HG03159 (cell line): ENCODE data around the gene CLK2.
A peak's percentile ranks its signal among the peaks of the same experiment; 100 is the strongest.
"Not testable (repeated sequence)": the region's sequence is repeated elsewhere in the genome, so short reads cannot be mapped to it uniquely, and the experiment has no call there.

Experiments
- ATAC-seq: cut with Tn5 transposase; IDR thresholded peaks from one replicate; pipeline ENCODE4 v1.9.1; 2021; ENCODE audit warnings: mild to moderate bottlenecking, moderate library complexity; ENCODE audit not compliant: unreplicated experiment

CLK2 gene

DNA sequence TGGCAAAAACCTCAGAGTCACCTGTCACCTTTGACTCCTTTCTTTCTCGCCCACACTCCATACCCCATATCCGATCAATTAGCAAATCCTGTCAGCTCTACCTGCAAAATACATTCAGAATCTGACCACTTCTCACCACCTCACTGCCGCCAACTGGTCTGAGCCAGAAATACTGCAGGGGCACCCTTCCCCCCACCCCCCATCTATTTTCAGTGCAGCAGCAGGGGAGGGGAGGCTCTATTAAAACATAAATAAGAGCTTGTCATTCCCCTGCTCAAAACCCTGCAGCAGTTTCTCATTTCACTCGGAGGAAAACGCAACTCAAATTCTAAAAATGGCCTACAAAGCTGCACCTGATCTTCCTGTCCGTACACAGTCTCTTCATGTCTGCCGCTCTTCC is 24.1 kb upstream of the CLK2 start:
- ATAC-seq: no peak

DNA sequence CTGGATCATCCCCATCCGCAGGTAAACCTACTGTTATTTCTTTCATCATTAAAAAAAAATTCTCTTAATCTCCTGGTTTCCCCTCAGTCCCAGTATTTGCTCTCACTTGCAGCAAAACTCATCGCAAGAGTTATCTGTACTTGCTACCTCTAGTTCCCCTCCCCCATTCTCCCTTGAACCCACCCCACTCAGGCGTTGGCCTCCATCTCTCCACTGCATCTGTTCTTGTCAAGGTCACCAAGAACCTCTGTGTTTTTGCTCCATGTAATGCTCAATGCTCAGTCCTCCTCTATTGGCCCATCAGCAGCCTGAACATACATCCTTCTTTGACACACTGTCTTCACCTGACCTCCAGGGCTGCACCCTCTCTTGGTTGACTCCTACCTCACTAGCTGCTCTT is 23.4 kb upstream of the CLK2 start:
- no peak for ATAC-seq

DNA sequence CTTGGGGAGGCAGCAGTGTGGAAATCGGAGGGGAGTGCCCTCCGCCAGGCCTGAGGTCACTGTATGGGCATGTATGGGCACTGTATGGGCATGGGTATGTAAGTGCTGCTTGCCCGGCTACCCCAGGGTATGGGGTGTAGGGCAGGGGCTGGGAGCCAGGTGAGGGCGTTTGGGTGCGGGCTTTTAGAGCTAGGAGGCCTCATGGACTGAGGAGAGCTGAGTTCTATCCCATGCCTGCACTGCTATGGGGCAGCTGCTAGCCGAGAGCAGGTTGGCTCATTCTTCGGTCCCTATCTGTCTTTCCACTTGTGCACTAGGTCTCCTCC is 22.6 kb upstream of the CLK2 start:
- no peak for ATAC-seq

DNA sequence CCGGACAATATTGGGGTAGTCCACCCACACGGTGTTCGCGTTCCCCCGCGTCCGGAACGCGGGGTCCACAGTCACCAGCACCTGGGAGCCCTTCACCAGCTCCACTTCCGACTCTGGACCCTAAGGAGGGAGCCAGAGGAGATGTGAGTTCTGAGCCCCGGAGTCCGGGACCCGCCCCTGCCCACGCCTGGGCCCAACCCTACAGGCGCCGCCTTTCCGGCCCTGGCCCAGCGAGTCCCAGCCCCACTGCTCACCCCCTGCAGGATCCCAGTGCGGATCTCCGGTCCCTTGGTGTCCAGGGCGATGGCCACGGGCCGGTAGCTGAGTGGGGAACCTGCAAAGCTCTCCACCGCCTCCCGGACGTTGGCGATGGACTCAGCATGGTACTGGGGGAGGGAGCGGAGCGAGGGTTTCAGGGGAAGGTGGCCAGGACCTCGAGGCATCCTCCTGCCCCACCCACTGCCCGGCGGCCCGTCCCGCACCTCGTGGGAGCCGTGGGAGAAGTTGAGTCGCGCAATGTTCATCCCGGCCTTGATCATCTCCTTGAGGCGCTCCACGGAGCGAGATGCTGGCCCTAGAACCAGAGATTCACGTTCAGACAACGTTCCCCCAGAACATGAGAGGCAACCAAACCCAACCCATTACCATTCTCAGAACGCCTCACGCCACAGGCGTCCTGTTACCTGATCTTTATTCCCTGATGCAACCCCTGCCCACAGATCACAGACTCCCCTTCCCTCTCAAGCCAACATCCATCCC is 22.1 kb upstream of the CLK2 start:
- no peak for ATAC-seq

DNA sequence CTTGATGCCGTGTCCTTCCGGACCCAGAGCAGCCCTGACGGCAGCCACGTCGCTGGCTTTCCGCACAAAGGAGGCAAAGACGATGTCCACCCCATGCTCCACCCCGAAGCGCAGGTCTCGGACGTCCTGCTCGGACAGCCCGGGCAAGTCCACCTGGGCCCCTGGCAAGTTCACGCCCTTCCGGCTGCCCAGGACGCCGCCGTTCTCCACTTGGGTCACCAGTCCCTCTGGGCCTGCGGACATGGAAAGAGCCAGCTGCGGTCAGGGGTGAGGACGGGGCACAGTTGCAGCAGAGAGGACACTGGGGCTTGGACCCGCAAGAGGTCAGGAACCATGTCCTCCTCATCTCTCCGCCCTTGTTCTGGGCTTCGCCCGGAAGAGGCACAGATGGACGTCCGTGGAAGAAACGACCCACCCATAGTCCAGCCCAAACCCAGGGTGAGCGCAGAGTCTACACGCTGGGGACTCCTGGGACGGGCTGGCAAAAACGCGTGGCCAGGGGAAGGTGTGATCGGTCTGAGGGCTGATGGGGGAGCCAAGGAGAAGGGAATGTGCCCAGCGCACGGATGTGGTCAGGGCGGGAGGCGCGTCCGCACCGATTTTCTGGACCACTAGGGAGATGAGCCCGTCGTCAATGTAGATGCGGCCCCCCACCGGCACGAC is 21.3 kb upstream of the CLK2 start:
- no peak for ATAC-seq

DNA sequence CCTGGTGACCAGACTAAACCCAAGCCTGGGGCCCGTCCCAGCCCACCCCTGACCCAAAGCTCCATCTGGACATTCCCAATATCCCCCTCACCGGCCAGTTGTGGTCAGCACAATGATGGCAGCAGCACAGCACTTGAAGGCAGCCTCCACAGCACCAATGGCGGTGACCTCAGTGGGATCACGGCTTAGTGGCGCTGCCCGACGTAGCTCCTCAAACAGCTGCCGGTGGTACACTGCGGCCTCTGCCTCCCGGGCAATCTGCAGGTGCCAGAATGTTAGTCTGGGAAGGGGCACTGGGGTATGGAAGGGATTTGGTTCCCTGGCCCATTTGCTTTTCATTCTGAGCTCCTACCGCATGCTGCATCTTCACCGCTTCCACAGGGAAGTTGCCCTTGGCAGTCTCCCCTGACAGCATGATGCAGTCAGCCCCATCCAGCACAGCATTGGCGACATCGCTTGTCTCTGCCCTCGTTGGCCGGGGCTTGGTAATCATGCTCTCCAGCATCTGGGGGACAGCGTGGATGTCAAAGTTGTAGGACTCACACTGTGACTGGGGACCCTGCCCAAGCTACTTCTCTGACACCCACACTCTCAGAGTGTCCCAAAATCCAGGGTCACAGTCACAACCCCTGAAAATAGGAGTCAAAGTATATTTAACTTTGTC is 19.9 kb upstream of the CLK2 start:
- ATAC-seq: no peak

DNA sequence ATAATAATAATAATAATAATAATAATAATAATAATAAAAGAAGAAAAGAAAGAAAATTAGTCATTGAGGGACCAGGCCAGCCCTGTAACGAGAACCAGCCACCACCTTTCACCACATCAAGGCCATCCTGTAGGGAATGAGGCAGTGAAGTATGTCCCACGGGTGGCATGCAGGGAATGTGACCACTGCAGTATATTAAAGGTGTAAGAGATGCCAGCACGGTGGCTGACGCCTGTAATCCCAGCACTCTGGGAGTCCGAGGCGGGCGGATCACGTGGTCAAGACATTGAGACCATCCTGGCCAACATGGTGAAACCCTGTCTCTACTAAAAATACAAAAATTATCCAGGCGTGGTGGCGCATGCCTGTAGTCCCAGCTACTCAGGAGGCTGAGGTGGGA is 17.7 kb upstream of the CLK2 start:
- ATAC-seq: not testable (repeated sequence)

DNA sequence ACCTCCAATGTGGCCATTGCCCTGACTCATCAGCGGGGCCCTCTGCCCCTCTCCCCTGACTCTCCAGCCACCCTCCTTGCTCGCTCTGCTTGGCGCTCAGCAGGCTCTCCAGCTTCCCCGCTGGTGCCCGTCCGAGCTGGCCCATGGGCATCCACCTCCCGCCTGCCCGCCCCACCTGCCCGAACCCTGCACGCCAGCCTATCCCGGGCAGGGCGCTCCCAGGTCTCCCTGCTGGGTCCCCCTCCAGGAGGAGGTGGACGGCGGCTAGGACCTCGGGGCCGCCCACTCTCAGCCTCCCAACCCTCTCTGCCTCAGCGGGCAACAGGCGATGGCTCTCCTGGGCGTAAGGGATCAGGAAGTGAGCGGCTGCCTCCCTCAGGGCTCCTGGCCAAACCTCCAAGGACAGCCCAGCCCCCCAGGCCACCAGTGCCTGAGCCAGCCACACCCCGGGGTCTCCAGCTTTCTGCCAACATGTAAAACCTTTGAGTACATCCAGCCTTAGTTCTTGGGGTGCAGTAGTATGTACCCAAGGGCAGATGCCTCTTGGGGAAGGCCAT is 14.8 kb upstream of the CLK2 start:
- ATAC-seq: no peak

DNA sequence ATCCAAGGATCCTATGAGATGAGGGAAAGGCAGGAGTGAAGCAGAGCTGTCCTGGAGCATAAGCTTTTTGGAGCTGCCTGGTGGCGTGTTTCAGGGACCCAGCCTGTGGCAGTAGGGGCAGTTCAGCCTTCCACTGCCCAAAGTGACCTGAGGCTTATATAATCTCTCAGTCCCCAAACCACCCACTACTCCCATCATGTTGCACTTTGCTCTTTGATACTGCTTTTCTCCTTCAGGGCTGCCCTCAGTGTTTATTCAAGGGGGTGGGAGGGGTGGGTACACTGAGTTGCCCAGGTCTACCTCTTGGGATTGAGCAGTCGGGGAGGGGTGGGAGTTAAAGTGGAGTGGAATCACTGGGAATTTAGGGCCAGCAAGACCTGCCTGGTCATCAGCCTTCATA is 13.2 kb upstream of the CLK2 start:
- no peak for ATAC-seq

DNA sequence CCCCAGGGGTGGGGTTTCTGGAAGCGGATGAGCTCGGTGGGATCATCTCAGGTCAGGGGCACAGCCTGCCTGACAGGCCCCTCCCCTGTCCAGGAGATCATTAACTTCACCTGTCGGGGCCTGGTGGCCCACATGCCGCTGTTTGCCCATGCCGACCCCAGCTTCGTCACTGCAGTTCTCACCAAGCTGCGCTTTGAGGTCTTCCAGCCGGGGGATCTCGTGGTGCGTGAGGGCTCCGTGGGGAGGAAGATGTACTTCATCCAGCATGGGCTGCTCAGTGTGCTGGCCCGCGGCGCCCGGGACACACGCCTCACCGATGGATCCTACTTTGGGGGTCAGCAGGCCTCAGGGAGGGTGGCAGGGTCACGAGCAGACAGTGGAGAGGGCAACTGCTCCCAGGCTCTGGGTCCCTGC is 12.3 kb upstream of the CLK2 start:
- no peak for ATAC-seq

DNA sequence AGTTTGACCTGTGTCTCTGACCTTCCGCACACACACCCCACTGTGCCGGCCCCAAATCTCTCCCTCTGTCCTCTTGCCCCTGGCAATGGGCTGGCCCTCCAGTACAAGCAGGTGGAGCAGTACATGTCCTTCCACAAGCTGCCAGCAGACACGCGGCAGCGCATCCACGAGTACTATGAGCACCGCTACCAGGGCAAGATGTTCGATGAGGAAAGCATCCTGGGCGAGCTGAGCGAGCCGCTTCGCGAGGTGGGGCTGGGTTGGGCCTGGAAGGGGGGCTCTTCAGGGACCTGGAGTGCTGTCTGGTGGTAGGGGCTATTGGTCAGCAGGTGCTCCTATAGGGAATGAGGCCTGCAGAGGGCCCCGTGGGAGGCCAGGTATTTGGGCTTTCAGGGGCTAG is 11.8 kb upstream of the CLK2 start:
- no peak for ATAC-seq

DNA sequence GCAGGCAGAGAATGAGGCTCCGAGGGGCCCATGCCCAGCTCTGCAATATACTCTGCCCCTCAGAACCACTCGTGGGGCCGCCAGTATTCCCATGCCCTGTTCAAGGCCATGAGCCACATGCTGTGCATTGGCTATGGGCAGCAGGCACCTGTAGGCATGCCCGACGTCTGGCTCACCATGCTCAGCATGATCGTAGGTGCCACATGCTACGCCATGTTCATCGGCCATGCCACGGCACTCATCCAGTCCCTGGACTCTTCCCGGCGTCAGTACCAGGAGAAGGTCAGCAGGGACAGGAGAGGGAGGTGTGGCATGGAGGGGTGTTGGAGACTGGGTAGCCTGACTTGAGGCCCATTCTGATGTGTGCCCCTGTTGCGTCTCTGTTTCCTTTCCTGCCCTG is 11.2 kb upstream of the CLK2 start:
- ATAC-seq: no peak

DNA sequence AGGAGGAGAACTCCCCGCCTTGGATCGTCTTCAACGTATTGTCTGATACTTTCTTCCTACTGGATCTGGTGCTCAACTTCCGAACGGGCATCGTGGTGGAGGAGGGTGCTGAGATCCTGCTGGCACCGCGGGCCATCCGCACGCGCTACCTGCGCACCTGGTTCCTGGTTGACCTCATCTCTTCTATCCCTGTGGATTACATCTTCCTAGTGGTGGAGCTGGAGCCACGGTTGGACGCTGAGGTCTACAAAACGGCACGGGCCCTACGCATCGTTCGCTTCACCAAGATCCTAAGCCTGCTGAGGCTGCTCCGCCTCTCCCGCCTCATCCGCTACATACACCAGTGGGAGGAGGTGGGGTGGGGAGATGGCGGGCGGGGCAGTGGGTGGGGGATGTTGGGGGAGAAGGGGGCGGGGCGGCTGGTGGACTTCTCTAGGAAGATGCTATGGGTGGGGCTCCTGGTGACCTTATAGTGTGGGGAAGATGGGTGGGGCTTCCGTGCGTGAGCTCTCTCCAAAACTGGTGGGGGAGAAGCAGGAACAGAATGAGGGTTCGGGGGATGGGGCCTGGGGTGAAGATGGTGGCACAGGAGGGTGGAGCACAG is 9.3 kb upstream of the CLK2 start:
- ATAC-seq: no peak

DNA sequence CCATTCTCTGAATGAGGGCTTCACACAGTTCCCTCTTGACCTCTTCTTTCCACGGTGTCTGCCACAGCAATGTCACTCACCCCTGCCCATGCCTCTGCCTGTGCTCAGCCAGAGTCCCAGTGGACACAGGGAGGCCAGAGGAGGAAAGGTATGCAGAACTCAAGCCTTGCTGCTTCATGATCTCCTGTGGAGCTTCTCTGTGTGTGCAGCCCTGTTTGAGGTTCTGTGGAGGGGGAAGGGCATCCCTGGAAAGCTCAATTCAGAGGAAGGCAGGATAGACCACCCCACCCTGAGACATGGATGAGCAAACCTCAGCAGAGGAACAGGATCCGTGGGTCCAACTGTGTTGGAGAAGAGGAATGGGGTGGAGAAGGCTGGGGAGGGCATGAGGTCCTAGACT is 6.0 kb upstream of the CLK2 start:
- ATAC-seq: no peak

DNA sequence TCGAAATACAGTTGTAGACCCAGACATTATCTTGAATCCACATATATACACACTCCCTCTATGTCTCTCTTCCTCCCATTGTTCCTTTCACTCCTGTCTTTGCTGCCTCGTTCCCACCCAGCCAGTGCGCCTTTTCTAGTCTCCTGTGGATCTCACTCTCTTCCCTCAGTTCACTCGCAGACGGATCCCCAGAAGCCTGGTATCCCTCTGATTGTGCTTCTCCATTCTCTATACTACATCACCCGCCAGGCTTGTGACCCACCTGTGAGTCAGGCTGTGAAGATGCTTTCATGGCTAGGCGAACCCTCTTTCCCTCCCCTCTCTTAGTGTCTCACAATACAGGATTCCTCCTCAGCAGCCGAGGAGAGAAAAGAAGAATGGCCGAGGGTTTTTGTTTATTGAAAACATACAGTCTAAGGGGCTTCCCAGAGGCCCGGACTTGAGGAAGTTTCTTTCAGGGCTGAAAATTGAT is 5.4 kb upstream of the CLK2 start:
- ATAC-seq: no peak

DNA sequence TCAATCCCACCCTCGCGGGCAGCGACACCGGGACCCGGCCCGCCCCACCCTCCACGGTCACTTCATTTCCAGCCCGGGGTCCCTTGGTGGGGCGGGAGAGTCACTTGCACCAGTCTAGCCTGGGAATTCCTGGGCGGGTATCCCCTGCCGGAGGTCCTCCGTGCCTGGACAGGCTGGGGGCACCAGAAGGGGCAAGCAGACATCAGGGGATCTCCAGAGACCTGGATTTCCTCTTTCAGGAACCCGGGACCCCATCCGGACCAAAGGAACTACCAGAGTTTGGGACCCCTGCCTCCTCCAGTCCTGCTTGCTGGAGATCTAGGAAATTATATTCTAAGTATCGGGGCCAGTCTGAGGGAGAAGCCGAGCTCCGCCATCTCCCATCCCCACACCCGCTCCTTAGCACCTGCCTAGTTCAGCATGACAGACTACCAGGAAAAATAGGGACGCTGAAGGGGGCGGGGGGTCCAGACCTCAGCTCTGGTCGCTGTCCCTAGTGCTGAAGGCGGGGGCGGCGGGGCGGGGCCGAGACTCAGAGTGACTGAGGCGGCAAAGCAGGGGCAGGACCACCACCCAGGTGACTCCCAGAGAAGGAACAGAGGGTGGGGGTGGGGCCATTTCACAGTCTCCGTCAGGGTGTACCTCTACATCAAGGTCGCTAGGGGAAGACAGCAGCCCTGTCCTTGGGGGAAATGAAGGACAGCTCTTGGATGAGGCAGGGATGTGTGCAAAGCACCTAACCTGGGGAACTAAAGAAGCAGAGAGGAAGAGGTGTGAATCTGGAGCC is 4.8 kb upstream of the CLK2 start:
- ATAC-seq: no peak

DNA sequence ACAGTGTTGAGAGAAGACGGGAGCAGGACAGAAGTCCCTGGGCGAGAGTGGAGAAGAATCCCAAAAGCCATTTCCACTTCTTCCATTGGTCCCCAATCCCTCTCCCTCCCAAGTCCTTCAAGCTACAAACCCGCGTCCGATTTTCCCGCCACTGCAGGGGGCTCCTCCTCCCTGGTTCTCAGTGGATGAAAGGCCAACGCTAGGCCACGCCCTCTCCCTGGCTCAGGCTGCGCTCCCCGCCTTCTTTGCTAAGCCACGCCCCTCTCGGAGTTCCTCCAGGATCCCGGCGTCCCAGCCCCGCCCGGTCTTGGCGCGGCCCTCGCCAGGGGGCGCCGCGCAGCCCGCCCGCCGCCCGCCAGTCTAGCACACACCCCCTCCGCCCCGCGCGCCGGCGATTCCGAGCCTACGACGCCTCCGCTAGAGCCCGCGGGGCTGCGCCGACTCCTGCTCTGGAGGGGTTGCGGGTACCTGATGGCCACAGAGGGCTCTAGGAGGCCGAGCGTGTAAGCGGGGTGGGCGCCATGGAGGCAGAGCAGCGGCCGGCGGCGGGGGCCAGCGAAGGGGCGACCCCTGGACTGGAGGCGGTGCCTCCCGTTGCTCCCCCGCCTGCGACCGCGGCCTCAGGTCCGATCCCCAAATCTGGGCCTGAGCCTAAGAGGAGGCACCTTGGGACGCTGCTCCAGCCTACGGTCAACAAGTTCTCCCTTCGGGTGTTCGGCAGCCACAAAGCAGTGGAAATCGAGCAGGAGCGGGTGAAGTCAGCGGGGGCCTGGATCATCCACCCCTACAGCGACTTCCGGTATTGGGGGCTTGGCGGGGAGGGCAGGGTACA is 4.0 kb upstream of the CLK2 start, which contains the start of gene HCN3:
HCN3 (plus strand) TSS at position 394 of the 832 bp plus-strand sequence; CDS start at position 522, 128 bp downstream.
- ATAC-seq: peak; percentile 58

DNA sequence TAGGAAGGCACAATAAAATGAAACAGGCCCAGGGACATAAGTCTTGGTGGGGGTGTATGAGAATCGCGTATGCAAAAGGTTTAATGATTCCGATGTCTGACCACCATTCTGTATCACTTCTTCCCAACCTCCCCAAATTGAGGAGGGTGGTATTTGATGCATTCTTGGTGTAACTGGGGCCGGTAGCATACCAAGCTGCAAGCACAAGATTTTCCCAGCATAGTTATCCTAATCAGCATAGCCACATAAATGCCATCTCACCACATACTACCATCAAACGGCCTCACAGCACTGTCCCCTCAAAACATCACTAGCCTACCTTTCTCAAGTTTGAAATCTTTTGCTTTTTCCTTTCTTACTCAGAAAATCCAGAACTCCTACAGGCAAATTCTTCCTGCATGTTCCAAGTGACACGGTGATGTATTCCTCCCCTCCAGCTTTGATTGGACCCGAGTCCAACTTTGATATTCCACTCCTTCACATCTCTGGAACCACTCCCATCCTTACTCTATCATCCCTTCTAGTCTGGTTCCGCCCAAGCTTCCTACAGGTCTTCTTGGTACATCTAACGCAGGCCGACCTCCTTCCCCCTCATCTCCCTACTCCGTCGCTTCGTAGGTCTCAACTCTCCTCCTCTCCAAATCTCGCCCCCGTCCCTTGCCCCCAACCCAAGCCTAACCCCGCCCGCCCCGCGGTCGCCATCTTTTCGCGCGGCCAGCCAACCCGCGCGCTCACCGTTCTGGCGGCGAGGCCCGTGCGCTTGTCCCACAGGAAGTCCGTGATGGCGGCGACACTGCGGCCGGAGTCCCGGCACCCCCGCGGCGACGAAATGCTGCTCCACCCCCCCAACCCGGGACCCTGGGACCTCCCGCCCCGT is 600 bp downstream of the CLK2 start:
- ATAC-seq: no peak

DNA sequence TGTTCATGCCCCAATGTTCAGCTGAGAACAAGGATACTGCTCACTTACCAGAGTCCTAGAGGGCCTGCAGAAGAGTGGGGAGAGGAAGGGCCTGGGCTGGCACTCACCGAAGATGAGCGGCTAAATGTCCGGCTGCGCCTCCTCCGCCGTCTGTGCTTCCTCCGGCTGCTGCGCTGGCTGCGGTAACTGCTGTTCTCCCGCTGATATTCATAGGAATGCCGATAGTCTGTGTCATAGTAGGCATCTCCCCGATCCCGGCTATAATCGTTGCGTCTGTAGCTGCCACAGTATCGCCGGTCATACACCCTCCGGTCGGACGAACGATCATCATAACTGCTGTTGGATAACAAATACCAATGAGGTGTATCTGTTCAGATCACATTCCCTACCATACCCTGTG is 3.9 kb downstream of the CLK2 start:
- no peak for ATAC-seq
